Activated B cell treated with CpG ODN at 0.5 μM for 24 hours (primary cell): ENCODE results near the gene ADAMTS17. TPM values are rescaled to one million over a fixed set of nuclear protein-coding genes. Genes with fewer than 3 reads are reported as not detected.

Source experiments
- ATAC-seq: fragments of 200-7000 bp; cut with Tn5 transposase; one replicate; pipeline ENCODE4 v1.10.0; 2021; ENCODE audit warnings: low read depth, mild to moderate bottlenecking, moderate library complexity
- CTCF ChIA-PET: fragments of 350-600 bp; sonication (Branson Sonifier 250); formaldehyde crosslinking; loops from one replicate; lab custom pipeline; 2021; ENCODE audit warnings: antibody characterized with exemption; lab: Charles Lee
- POLR2A ChIA-PET: fragments of 350-600 bp; sonication (Branson Sonifier 250); formaldehyde crosslinking; loops from one replicate; lab custom pipeline; 2021; ENCODE audit warnings: antibody characterized with exemption; lab: Charles Lee
- DNase-seq: peaks from one replicate; pipeline ENCODE4 v3.0.0; 2022
- H3K27ac Mint-ChIP-seq: one replicate; pipeline ENCODE4 v1.8.0; 2020; ENCODE audit warnings: mixed read lengths
- H3K27me3 Mint-ChIP-seq: one replicate; pipeline ENCODE4 v1.8.0; 2021; ENCODE audit warnings: mixed read lengths
- H3K36me3 Mint-ChIP-seq: one replicate; pipeline ENCODE4 v1.8.0; 2021; ENCODE audit warnings: low read depth, mixed read lengths
- H3K4me1 Mint-ChIP-seq: one replicate; pipeline ENCODE4 v1.8.0; 2021; ENCODE audit warnings: mixed read lengths
- H3K4me3 Mint-ChIP-seq: one replicate; pipeline ENCODE4 v1.8.0; 2020; ENCODE audit warnings: mild to moderate bottlenecking, mixed read lengths
- H3K9me3 Mint-ChIP-seq: one replicate; pipeline ENCODE4 v1.8.0; 2020; ENCODE audit warnings: mixed read lengths
- intact Hi-C: fragments of 100-400 bp; cut with micrococcal nuclease; formaldehyde crosslinking; loops from one replicate; pipeline ENCODE4 v1.15.1; 2024
- total RNA-seq: library from RNA; stranded (reverse); gene quantifications from 2 replicates; pipeline ENCODE4 v1.2.3, GENCODE V29; 2022
- TF ChIP-seq, protein P1 (sequence below): fragments of 200-600 bp; IDR thresholded peaks from one replicate; pipeline ENCODE4 v1.8.0; 2022; ENCODE audit warnings: antibody characterized with exemption, mild to moderate bottlenecking

The ADAMTS17 gene
- total RNA-seq, 1 donor from 2014 or later = 1.6 TPM

- intact Hi-C loops = no loop called here
- Mint-ChIP-seq H3K27ac (no peak overlapping the region), H3K36me3 (no peaks in the 10 kb centered on the region), H3K4me1 (no peaks in the 10 kb centered on the region), H3K4me3 (no peak overlapping the region), H3K9me3 (no peaks in the 10 kb centered on the region), H3K27me3 (peaks cover 10% of the 10 kb centered on the region)
- TF ChIP-seq, protein P1, sequence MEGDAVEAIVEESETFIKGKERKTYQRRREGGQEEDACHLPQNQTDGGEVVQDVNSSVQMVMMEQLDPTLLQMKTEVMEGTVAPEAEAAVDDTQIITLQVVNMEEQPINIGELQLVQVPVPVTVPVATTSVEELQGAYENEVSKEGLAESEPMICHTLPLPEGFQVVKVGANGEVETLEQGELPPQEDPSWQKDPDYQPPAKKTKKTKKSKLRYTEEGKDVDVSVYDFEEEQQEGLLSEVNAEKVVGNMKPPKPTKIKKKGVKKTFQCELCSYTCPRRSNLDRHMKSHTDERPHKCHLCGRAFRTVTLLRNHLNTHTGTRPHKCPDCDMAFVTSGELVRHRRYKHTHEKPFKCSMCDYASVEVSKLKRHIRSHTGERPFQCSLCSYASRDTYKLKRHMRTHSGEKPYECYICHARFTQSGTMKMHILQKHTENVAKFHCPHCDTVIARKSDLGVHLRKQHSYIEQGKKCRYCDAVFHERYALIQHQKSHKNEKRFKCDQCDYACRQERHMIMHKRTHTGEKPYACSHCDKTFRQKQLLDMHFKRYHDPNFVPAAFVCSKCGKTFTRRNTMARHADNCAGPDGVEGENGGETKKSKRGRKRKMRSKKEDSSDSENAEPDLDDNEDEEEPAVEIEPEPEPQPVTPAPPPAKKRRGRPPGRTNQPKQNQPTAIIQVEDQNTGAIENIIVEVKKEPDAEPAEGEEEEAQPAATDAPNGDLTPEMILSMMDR = no peak
- no peak for DNase-seq
- POLR2A ChIA-PET = no interaction called here
- ATAC-seq = no peak
- CTCF ChIA-PET = no interaction called here
Observed at GRCh38 chr15:100310513-100311153, 31.1 kb downstream of the ADAMTS17 start.

- TF ChIP-seq, protein P1 = no peak
- Mint-ChIP-seq H3K36me3 (no peaks in the 10 kb centered on the region), H3K4me1 (no peaks in the 10 kb centered on the region), H3K4me3 (no peak overlapping the region), H3K27ac (no peak overlapping the region), H3K27me3 (peaks cover 10% of the 10 kb centered on the region), H3K9me3 (no peaks in the 10 kb centered on the region)
- DNase-seq (no peak), ATAC-seq (no peak)
- ChIA-PET POLR2A (no interaction called here), CTCF (no interaction called here)
- intact Hi-C loops = no loop called here
Observed at GRCh38 chr15:100310041-100310405, 31.8 kb downstream of the ADAMTS17 start.

GRCh38 chr15:100309109-100310040 lies 32.4 kb downstream of the ADAMTS17 start:
- Mint-ChIP-seq H3K36me3 (no peaks in the 10 kb centered on the region), H3K4me3 (no peak overlapping the region), H3K4me1 (no peaks in the 10 kb centered on the region), H3K9me3 (no peaks in the 10 kb centered on the region), H3K27ac (no peak overlapping the region), H3K27me3 (peaks cover 10% of the 10 kb centered on the region)
- ATAC-seq (no peak), DNase-seq (no peak)
- POLR2A ChIA-PET = no interaction called here
- CTCF ChIA-PET = no interaction called here
- intact Hi-C loops = no loop called here
- TF ChIP-seq, protein P1 = no peak

DNA sequence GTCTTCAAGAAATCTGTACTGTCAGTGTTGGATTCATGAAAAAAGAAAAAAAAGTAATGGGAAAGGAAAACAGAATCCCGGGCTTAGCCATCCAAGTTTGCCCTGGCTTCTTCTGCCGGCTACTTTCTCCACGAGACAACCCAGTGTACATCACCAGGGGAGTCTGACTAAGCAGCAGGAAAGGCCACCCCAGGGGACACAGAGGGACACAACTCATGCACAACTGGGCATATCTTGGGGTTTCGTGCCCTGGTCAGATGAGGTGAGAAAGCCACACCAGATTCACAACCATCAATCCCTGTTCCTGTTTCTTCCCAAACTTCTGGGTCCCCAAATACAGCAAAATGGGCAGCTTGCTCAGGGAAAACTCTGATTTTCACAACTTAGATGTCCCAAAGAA lies 33.2 kb downstream of the ADAMTS17 start:
- H3K9me3 Mint-ChIP-seq = no peaks in the 10 kb centered on the region
- ChIA-PET CTCF (no interaction called here), POLR2A (no interaction called here)
- intact Hi-C loops = no loop called here
- DNase-seq (no peak), ATAC-seq (no peak)
- TF ChIP-seq, protein P1 = no peak
- H3K27ac Mint-ChIP-seq = no peak overlapping the region
- no peak overlapping the region for H3K4me3 Mint-ChIP-seq
- peaks cover 13% of the 10 kb centered on the region for H3K27me3 Mint-ChIP-seq
- no peaks in the 10 kb centered on the region for H3K36me3 Mint-ChIP-seq
- no peaks in the 10 kb centered on the region for H3K4me1 Mint-ChIP-seq

DNA sequence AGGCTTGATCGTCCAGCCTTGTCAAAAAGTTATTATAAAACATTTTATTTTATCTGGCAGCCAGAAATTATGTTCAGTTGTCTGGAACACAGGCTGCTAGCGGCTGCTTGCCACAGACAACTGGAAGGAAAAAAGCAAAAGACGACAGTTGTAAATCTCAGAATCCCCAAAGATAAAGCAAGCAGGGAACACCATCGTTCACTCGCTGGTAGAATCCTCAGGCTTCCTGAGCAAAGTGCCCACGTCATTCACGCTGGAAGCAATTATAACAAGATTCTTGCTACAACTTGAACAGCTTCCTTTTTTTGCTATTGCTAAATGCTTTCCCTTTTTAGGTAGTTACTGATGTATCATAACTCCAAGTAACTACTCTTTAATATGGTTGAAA lies 33.6 kb downstream of the ADAMTS17 start:
- H3K27ac Mint-ChIP-seq = no peak overlapping the region
- H3K36me3 Mint-ChIP-seq = no peaks in the 10 kb centered on the region
- no peak overlapping the region for H3K4me3 Mint-ChIP-seq
- POLR2A ChIA-PET = no interaction called here
- DNase-seq (no peak), ATAC-seq (no peak)
- peaks cover 13% of the 10 kb centered on the region for H3K27me3 Mint-ChIP-seq
- CTCF ChIA-PET = no interaction called here
- TF ChIP-seq, protein P1 = no peak
- no peaks in the 10 kb centered on the region for H3K9me3 Mint-ChIP-seq
- no peaks in the 10 kb centered on the region for H3K4me1 Mint-ChIP-seq
- intact Hi-C loops = no loop called here
